GM18508 (cell line): Measurements from ENCODE around the gene NOTUM.

Experiments used
- ATAC-seq: cut with Tn5 transposase; IDR thresholded peaks from one replicate; pipeline ENCODE4 v1.9.1; 2021; ENCODE audit warnings: moderate number of reproducible peaks; ENCODE audit not compliant: insufficient read depth, unreplicated experiment

The NOTUM gene

GRCh38 chr17:81941484-81942166 is 19.4 kb downstream of the NOTUM start:
- ATAC-seq, result no peak

DNA sequence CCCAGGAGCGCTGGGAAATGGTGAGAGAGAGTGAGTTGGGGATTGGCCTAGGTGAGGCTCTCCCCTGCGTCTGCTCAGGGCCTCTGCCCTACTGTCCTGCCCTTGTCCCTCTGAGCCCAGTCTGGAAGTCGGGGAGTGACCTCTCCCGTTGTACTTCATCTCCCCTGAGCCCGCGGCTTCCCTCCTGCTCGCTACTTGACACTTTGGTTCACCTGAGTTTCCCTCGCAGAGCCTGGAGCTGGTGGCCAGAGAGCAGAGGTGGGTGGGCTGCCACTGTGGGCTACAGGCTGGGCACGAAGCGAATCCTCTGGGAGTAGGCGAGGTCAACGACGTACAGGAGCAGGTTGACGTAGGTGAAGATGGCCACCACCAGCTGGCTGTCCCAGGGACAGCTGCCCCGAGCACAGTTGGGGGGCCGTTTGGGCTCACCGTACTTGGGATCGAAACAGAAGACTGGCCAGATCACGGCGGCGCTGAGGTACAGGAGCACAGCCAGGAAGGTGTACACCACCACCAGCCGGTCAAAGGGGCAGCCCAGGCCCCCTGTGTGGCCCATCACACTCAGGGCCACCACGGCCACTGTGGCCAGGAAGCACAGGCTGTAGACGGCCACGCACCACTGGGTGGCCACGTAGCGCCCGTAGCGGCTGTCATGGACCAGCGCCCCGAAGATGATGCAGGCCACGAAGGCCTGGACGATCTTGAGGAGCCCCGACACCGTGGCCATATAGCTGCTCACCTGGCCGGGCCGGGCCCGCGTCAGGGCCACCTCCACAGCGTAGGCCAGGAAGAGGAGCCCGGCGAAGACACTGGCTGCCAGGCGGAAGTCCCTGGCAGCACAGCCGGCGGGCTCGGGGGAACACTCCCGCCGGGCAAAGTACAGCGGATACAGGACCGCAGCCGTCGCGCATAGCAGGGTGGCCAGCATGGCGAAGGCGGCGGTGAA is 20.2 kb downstream of the NOTUM start:
- no peak for ATAC-seq

DNA sequence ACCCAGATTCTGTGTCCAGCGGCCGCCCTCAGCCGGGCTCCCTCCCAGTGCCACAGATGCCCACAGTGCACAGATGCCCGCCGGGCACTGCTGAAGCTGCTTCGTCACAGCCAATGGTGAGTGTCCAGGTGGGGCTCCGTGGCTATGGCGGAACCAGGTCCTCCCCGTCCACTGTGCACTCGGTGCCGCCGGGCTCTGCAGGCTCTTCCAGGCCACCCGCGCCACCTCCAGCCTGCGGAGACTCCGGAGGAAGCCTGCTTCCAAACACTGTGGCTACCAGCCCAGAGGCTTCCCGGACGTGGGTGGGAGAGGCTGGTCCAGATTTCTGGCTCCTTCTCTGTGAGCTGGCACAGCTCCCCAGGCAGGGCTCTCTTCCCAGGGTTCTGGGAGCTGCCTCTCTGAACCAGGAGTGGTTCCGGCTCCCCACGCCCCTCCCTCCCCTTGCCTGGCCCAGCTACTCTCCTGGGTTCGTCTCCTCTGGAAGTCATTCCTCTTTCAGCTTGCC is 21.1 kb downstream of the NOTUM start:
- ATAC-seq, result no peak

- ATAC-seq, result no peak
These were observed 21.8 kb downstream of the NOTUM start for GRCh38 chr17:81939218-81939617.

DNA sequence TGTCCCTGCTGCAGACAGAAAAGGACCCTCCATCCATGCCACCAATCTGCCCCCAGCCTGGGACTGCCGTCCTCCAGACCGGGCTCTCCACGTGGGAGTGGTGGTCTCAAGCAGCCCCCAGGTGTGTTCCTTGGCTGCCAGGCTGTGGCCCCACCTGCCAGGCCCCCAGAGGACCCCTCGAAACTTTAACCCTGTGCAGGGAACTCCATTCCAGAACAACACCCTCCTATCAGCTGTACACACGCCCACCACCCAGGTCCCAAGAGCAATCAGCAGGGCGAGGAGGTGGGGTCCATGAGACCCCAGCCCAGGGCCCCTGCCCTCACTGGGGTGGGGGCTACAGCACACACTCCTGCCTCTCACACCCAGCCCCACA is 25.3 kb downstream of the NOTUM start:
- ATAC-seq, result no peak

- ATAC-seq, result no peak
These were observed 25.9 kb downstream of the NOTUM start for GRCh38 chr17:81934850-81935708.

DNA sequence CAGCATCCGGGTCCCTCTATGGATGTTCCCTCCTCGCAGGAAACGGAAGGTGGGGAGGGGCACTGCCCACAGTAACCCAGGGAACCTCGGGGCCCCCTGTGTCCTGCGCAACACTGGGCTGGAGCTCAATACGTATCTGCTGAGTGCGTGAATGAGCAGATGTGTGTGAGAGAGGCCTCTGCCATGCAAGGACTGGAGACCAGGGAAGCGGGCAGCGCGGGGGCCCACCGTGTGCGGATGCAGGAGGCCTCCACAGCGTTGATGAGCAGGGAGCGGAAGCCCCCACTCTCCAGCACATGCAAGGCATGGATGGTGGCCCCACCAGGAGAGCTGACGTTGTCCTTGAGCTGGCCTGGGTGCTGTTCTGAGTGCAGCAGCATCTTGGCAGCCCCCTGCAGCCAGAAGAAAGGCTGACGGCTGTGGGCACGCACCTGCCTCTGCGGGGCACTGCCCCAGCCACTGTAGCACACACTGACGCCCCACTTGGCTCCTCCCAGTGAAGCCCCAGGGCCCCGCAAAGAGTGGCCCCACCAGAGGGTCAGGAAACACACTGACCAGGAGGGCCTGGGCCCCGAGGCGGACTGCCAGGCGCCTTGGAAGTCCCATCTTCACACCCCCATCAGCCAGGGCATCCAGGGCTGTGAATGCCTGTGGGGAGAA is 26.8 kb downstream of the NOTUM start:
- no peak for ATAC-seq

DNA sequence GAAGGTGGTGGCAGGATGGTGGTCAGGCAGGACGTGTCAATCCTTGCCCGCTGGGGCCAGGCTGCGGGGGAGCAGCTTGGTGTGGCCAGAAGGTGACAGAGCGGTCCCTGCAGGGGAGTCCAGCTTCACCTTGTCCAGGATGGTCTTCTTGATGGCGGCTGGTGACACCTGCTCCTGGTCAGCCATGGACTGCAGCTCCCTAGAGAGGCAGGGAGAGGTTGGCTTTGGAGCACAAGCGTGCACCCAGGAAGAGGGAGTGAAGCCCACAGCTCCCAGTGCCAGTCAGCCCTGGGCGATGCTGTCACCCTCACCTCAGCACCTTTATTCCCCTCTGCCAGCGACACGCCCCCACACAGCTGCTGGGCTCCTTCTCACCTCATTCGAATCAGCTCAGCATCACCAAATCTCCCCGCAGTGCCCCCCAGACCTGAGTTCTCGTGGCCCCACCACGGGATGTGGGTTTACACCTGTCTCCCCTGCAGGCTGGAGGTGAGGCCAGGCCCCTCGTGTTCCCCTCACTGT is 27.7 kb downstream of the NOTUM start:
- ATAC-seq, result no peak

DNA sequence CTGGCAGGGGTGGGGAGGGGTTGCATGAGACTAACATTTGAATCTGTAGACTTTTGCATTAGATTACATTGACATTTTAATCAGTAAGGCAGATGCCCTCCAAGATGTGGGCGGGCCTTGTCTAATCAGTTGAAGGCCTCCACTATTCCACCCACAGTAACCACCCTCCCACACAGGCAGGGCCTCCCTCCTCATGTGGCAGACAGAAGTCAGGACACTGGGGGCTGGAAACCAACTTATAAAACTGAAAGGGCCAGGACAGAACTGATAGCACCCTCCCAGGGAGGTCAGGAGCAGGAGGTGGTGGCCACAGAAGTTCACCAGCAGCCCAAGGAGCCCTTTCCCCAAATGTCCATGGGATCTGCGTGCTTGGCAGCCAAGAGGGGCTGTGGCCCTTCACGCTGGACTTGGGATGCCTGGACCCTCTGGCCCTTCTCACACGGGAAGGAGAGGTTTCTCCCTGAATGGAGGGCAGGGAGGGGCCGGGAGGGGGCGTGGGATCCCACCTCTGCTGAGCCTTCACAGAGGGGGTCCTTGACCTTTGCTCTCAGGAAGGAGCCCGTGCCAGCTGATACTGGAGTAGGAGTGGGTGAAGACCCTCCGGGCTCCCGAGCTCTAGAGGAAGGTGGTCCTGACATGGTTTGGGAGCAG is 28.5 kb downstream of the NOTUM start:
- ATAC-seq, result no peak

DNA sequence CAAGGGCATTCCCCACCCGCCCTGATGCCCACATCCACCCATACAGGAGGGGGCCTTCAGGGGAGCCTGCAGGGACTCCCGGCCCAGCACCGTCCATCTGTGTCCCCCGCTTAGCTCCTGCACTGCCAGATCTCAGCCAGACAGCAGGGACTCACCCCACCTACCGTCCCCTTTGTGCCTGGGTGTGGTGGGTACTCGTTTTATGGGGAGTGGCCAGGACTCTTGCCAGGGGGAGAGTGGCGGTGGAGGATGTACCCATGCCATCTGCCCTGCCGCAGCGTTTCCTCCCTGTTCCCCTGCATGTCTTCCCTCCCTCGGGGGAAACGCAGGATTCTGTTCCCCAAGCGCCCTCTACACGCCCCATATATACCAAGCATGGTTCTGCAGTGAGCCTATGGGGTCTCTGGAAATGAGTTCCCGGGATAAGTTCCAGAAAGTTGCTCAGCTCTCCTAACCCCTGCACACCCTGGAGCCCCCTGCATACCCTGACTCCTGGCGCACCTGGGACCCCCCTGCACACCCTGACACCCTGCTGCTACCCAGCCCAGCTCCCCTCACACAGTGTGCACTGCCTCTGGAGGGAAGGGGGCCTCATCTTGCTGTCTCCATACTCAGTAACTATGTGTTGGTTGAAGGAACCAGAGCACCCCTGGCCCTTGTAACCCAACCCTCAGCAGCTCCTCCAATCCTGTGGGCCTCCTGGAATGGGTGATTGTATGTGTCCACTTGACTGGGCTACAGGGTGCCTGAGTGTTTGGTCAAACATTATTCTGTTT is 29.2 kb downstream of the NOTUM start:
- ATAC-seq, result no peak

DNA sequence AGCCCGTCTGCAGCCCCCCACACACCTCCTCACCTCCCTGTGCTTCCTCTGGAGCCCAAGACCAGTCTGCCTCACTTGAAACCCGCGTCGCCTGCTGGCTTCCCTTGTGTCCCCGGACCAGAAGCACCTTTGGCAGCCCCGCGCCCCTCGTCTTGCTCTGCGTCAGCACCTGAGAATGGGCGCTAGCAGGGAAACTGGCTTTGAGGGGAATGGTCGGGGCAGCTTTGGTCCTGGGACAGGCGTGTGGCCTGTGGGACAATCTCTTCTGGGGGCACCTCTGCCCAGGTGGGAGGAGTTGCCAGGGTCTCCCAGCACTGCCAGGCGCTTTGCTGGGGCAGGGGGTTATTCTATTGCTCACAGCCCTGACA is 29.8 kb downstream of the NOTUM start:
- no peak for ATAC-seq

- no peak for ATAC-seq
These were observed 30.6 kb downstream of the NOTUM start for GRCh38 chr17:81930142-81931125.

DNA sequence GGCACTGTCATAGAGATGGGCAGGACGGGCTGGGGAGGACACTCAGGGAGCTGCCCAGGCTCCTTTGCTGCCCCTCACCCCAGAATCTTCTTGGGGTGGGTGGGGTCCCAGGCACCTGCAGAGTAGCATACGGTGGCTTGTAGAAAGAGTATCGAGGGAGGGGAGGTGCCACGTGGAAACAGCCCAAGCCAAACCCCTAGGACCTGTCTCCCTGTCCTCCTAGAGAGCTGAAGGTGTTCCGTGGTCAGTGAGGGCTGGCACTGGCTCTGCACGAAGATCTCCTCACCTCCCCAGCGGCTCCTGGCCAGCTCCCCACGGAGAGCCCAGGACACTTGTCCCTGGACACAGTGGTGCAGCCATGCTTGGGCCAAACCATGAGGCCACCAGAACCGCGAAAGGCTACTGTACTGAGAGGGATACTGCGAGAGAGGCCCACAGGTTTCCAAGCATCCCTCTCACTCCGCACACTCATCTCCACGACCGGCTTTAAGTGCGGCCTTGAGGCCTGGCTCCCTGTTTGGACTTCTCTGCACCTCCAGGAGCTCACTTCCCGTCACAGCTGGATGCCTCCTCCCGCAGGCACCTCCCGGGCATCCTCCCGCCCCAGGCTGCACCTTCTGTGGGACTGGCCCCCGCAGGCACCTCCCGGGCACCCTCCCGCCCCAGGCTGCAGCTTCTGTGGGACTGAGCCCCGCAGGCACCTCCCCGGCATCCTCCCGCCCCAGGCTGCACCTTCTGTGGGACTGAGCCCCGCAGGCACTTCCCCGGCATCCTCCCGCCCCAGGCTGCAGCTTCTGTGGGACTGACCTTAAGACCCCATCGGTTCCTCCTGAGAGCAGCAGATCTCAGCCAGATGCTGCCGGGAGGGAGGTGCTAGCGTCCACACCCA is 31.5 kb downstream of the NOTUM start:
- no peak for ATAC-seq

GRCh38 chr17:81928544-81929252 is 32.3 kb downstream of the NOTUM start:
- no peak for ATAC-seq

GRCh38 chr17:81927653-81928543 is 33.1 kb downstream of the NOTUM start, which contains the start of gene MAFG:
MAFG (minus strand) TSS chr17:81927735; CDS start chr17:81923185, 4,550 bp downstream.
- ATAC-seq, result no peak
